H1 (cell line): Measurements from ENCODE around the gene PPBP. TPM values are rescaled to one million over a fixed set of nuclear protein-coding genes. Genes with fewer than 3 reads are reported as not detected.

Experiments
- CTCF ChIA-PET: fragments of 300-600 bp; sonication (Branson Sonifier 250); formaldehyde crosslinking; loops from one replicate; lab custom pipeline; 2021; ENCODE audit not compliant: partially characterized antibody; lab: Charles Lee
- POLR2A ChIA-PET: fragments of 300-600 bp; sonication (Branson Sonifier 250); formaldehyde crosslinking; loops from one replicate; lab custom pipeline; 2021; ENCODE audit warnings: inconsistent platforms; ENCODE audit not compliant: partially characterized antibody; lab: Charles Lee
- DNase-seq, 2 experiments: peaks; one replicate each; pipeline versions ENCODE4 v3.0.0 to v3.0.0-alpha.2; 2010 to 2022; ENCODE audit warnings: low spot score in 2 of 2, low read depth in 1 of 2, mixed read lengths in 1 of 2
- FAIRE-seq: peaks from 2 replicates; lab custom pipeline; 2011; peaks lifted over from hg19 to GRCh38; lab: Jason Lieb, UNC
- H2AFZ ChIP-seq: 2 replicates; pipeline ENCODE4 v1.8.1; 2012; ENCODE audit warnings: low read length, inconsistent platforms
- H2AK5ac ChIP-seq: 2 replicates; pipeline ENCODE4 v1.6.1; 2013; ENCODE audit warnings: low read depth, low read length
- H2BK120ac ChIP-seq: replicated peaks from 2 replicates; pipeline ENCODE3; 2013; ENCODE audit warnings: low read depth, low read length, inconsistent platforms
- H2BK12ac ChIP-seq: 2 replicates; pipeline ENCODE4 v1.6.1; 2013; ENCODE audit warnings: low read depth, low read length
- H2BK15ac ChIP-seq: 2 replicates; pipeline ENCODE4 v1.6.1; 2013; ENCODE audit warnings: low read length
- H2BK20ac ChIP-seq: 2 replicates; pipeline ENCODE4 v1.6.1; 2013; ENCODE audit warnings: low read length
- H2BK5ac ChIP-seq: 2 replicates; pipeline ENCODE4 v1.6.1; 2013; ENCODE audit warnings: low read depth, low read length
- H3K14ac ChIP-seq: 2 replicates; pipeline ENCODE4 v1.6.1; 2013; ENCODE audit warnings: inconsistent platforms; ENCODE audit not compliant: insufficient read length
- H3K18ac ChIP-seq: 2 replicates; pipeline ENCODE4 v1.6.1; 2013; ENCODE audit warnings: low read length; ENCODE audit errors: extremely low read depth
- H3K23ac ChIP-seq: 2 replicates; pipeline ENCODE4 v1.6.1; 2013; ENCODE audit warnings: inconsistent platforms; ENCODE audit not compliant: insufficient read length
- H3K23me2 ChIP-seq: 2 replicates; pipeline ENCODE4 v1.6.1; 2013; ENCODE audit warnings: low read depth, low read length
- H3K27ac ChIP-seq: 2 replicates; pipeline ENCODE4 v1.6.1; 2011; ENCODE audit warnings: low read depth, low read length, inconsistent platforms
- H3K27me3 ChIP-seq, 4 experiments: replicated peaks in 1 of 4; 1 replicate in 1 of 4; 2 replicates in 3 of 4; pipeline versions ENCODE4 v1.6.1 to v1.8.1; 2011 to 2013; ENCODE audit warnings: low read length in 3 of 4, mild to moderate bottlenecking in 3 of 4, inconsistent platforms in 2 of 4, mixed read lengths in 2 of 4, moderate library complexity in 1 of 4; ENCODE audit not compliant: control insufficient read depth in 3 of 4, insufficient read depth in 3 of 4; ENCODE audit errors: extremely low read depth in 1 of 4
- H3K36me3 ChIP-seq, 4 experiments: 2 replicates each; pipeline versions ENCODE4 v1.6.1 to v1.8.1; 2011 to 2013; ENCODE audit warnings: mild to moderate bottlenecking in 4 of 4, low read length in 3 of 4, moderate library complexity in 2 of 4, control low read depth in 1 of 4, inconsistent platforms in 1 of 4; ENCODE audit not compliant: insufficient read depth in 4 of 4, control insufficient read depth in 2 of 4
- H3K4ac ChIP-seq: replicated peaks from 2 replicates; pipeline ENCODE3; 2013; ENCODE audit warnings: low read length, low read depth, mixed read lengths, inconsistent platforms; ENCODE audit not compliant: insufficient read length
- H3K4me1 ChIP-seq, 4 experiments: replicated peaks in 1 of 4; 1 replicate in 1 of 4; 2 replicates in 3 of 4; pipeline versions ENCODE4 v1.6.1 to v1.8.1; 2011 to 2013; ENCODE audit warnings: low read length in 3 of 4, inconsistent platforms in 2 of 4, mixed read lengths in 1 of 4; ENCODE audit not compliant: insufficient read depth in 4 of 4, control insufficient read depth in 3 of 4
- H3K4me2 ChIP-seq, 2 experiments: 2 replicates each; pipeline versions ENCODE4 v1.6.1 to v1.8.1; 2011 to 2013; ENCODE audit warnings: low read depth in 2 of 2, low read length in 2 of 2, control low read depth in 1 of 2, inconsistent platforms in 1 of 2, mild to moderate bottlenecking in 1 of 2; ENCODE audit not compliant: insufficient read depth in 1 of 2
- H3K4me3 ChIP-seq, 4 experiments: fragments of 200-600, 300-600 bp in 1 of 4; sonication (generic), shearing (Covaris generic), sonication (Bioruptor Twin) in 1 of 4; 2 replicates each; pipeline versions ENCODE4 v1.5.1 to v1.8.1; 2011 to 2016; ENCODE audit warnings: low read length in 4 of 4, low read depth in 3 of 4, control low read depth in 2 of 4, inconsistent platforms in 2 of 4, mild to moderate bottlenecking in 2 of 4, mixed read lengths in 1 of 4, moderate library complexity in 1 of 4; ENCODE audit not compliant: insufficient read depth in 2 of 4; ENCODE audit errors: extremely low read depth in 1 of 4
- H3K56ac ChIP-seq: replicated peaks from 2 replicates; pipeline ENCODE3; 2013; ENCODE audit warnings: low read depth, mild to moderate bottlenecking, mixed read lengths, low read length, inconsistent platforms; ENCODE audit not compliant: insufficient read length
- H3K79me1 ChIP-seq: 2 replicates; pipeline ENCODE4 v1.6.1; 2013; ENCODE audit warnings: low read depth, low read length, control low read depth
- H3K79me2 ChIP-seq, 2 experiments: 2 replicates each; pipeline versions ENCODE4 v1.6.1 to v1.8.1; 2012 to 2013; ENCODE audit warnings: low read length in 2 of 2, mild to moderate bottlenecking in 2 of 2, inconsistent platforms in 1 of 2; ENCODE audit not compliant: insufficient read depth in 2 of 2, control insufficient read depth in 1 of 2
- H3K9ac ChIP-seq, 4 experiments: replicated peaks in 1 of 4; 1 replicate in 1 of 4; 2 replicates in 3 of 4; pipeline versions ENCODE4 v1.6.1 to v1.8.1; 2011 to 2013; ENCODE audit warnings: low read depth in 3 of 4, low read length in 3 of 4, control low read depth in 2 of 4, mild to moderate bottlenecking in 2 of 4, moderate library complexity in 2 of 4, inconsistent platforms in 1 of 4; ENCODE audit errors: extremely low read depth in 1 of 4
- H3K9me3 ChIP-seq, 2 experiments: 2 replicates each; pipeline versions ENCODE4 v1.6.1 to v1.8.1; 2012 to 2013; ENCODE audit warnings: mild to moderate bottlenecking in 2 of 2, moderate library complexity in 2 of 2, control low read depth in 1 of 2, inconsistent platforms in 1 of 2, low read depth in 1 of 2, low read length in 1 of 2, mixed read lengths in 1 of 2; ENCODE audit not compliant: insufficient read depth in 2 of 2
- H4K20me1 ChIP-seq, 2 experiments: replicated peaks in 1 of 2; 2 replicates each; pipeline versions ENCODE3 to v1.8.1; 2011 to 2013; ENCODE audit warnings: inconsistent platforms in 2 of 2, low read length in 2 of 2, mild to moderate bottlenecking in 1 of 2; ENCODE audit not compliant: insufficient read depth in 2 of 2, control insufficient read depth in 1 of 2
- H4K5ac ChIP-seq: 2 replicates; pipeline ENCODE4 v1.6.1; 2013; ENCODE audit warnings: low read length, low read depth, mixed read lengths, inconsistent platforms; ENCODE audit not compliant: insufficient read length
- H4K8ac ChIP-seq: 2 replicates; pipeline ENCODE4 v1.8.0; 2013; ENCODE audit warnings: mild to moderate bottlenecking, moderate library complexity, low read length, inconsistent platforms; ENCODE audit not compliant: insufficient read depth; ENCODE audit errors: extremely low read depth
- H4K91ac ChIP-seq: replicated peaks from 2 replicates; pipeline ENCODE3; 2013; ENCODE audit warnings: low read length, mixed read lengths, inconsistent platforms; ENCODE audit not compliant: insufficient read length
- ASH2L ChIP-seq: fragments of 200-600, 300-600 bp; sonication (generic); IDR thresholded peaks from one replicate; pipeline ENCODE4 v1.7.1; 2017; ENCODE audit warnings: low read length
- CTCF ChIP-seq, 3 experiments: IDR thresholded peaks; 1 replicate in 2 of 3; 2 replicates in 1 of 3; pipeline versions ENCODE4 v1.5.1 to v1.6.1; 2011; ENCODE audit warnings: low read length in 3 of 3, mild to moderate bottlenecking in 3 of 3, inconsistent platforms in 2 of 3, low read depth in 1 of 3, moderate library complexity in 1 of 3; ENCODE audit not compliant: insufficient read depth in 1 of 3; ENCODE audit errors: control extremely low read depth in 1 of 3
- MAX ChIP-seq: IDR thresholded peaks from 2 replicates; pipeline ENCODE4 v1.6.1; 2012; ENCODE audit warnings: inconsistent platforms
- SIN3A ChIP-seq, 2 experiments: IDR thresholded peaks in 1 of 2; conservative IDR thresholded peaks in 1 of 2; 2 replicates each; pipeline ENCODE4 v1.6.1; 2011 to 2012; ENCODE audit warnings: low read length in 2 of 2, improper control_type of control experiment in 1 of 2, low read depth in 1 of 2, mild to moderate bottlenecking in 1 of 2
- SP2 ChIP-seq: IDR thresholded peaks from 2 replicates; pipeline ENCODE4 v1.6.1; 2012; ENCODE audit warnings: mild to moderate bottlenecking, low read length, inconsistent platforms
- TAF7 ChIP-seq: optimal IDR thresholded peaks from 2 replicates; pipeline ENCODE3; 2011; ENCODE audit warnings: low read depth, mild to moderate bottlenecking, inconsistent platforms, low read length, moderate library complexity, borderline replicate concordance
- WGBS, 2 experiments: shearing (Covaris generic) in 1 of 2; methylation state at CpG; one replicate each; pipeline versions ENCODE4 v1.1.6 to v1.1.7; 2013 to 2015; ENCODE audit warnings: low lambda C conversion rate in 2 of 2, mixed read lengths in 2 of 2, inconsistent platforms in 1 of 2, low coverage in 1 of 2, missing lambda C conversion rate in 1 of 2; ENCODE audit not compliant: insufficient replicate concordance in 2 of 2, insufficient coverage in 1 of 2, insufficient read length in 1 of 2; ENCODE audit errors: extremely low coverage in 1 of 2, missing lambda C conversion rate in 1 of 2; 5-methylcytosine and 5-hydroxymethylcytosine counted together
- polyA plus RNA-seq, 7 experiments: library from polyadenylated mRNA; depleted of rRNA in 3 of 7; stranded (reverse) in 5 of 7; unstranded in 2 of 7; fragments of >200 nt in 5 of 7; fragments of 200-250 nt in 2 of 7; gene quantifications; 1 replicate in 5 of 7; 2 replicates in 1 of 7; 4 replicates in 1 of 7; pipeline versions ENCODE4 v1.2.1 to v1.2.3, GENCODE V29; 2011 to 2013; ENCODE audit warnings: missing spikeins in 2 of 7, mixed read lengths in 2 of 7
- total RNA-seq: library from RNA; stranded (reverse); fragmentation: NEBNext Ultra II Directional; extraction: Animal tissue kit (Norgen Biotek cat#: 25700); gene quantifications from 2 replicates; pipeline ENCODE4 v1.2.1, GENCODE V29; 2021
- TF ChIP-seq, protein P1 (sequence below): IDR thresholded peaks from 2 replicates; pipeline ENCODE4 v1.6.1; 2012; ENCODE audit warnings: inconsistent platforms

The PPBP gene
- total and polyA plus RNA-seq, 2 of the 8 experiments (the other 6 are each of a cell fraction or from before 2014, with no cell fraction given), result 0.18 to 0.43 TPM

- Histone ChIP-seq H2BK20ac (no peak overlapping the region), H3K9ac (no peak overlapping the region)
- 92% methylated on average over 5 of the region's 5 CpGs; no CpG with 5 or more reads in 1 of the 2 experiments for WGBS, 2 experiments
These were observed 1.9 kb upstream of the PPBP start for GRCh38 chr4:73989928-73990327.

More at GRCh38 chr4:73989928-73990327, 1.9 kb upstream of the PPBP start:
- H3K27ac ChIP-seq, result no peak overlapping the region
- POLR2A ChIA-PET, result interaction anchor here (1.3 kb wide), 1 partner anchor 9 kb away, joined by 3 read pairs; the partner anchor contains the start of gene CXCL5
- no peak overlapping the region for H2AK5ac ChIP-seq
- TF ChIP-seq SIN3A (conservative IDR thresholded peaks at IDR 0.05 in 1 of 2, IDR thresholded peaks at IDR 0.05 in 1 of 2; ENCODE audit: low read depth in 1 of 2, low read length in 2 of 2) (no peak), ASH2L (no peak), SP2 (no peak), MAX (no peak), CTCF (IDR thresholded peaks at IDR 0.05; ENCODE audit: control extremely low read depth in 1 of 3, insufficient read depth in 1 of 3, low read depth in 1 of 3, low read length in 3 of 3) (no peak), TAF7 (no peak)
- TF ChIP-seq, protein P1, sequence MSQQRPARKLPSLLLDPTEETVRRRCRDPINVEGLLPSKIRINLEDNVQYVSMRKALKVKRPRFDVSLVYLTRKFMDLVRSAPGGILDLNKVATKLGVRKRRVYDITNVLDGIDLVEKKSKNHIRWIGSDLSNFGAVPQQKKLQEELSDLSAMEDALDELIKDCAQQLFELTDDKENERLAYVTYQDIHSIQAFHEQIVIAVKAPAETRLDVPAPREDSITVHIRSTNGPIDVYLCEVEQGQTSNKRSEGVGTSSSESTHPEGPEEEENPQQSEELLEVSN, result no peak
- TF ChIP-seq, all 59 proteins: peak for 0
- Histone ChIP-seq H3K79me1 (no peaks in the 10 kb centered on the region), H3K23me2 (no peaks in the 10 kb centered on the region), H2BK15ac (no peak overlapping the region), H3K36me3 (no peaks in the 10 kb centered on the region; a peak in 1 of 8 replicates), H3K4me1 (peaks cover 0 to 9% (median 1%) of the 10 kb centered on the region in 4 experiments; a peak in 2 of 7 replicates), H2BK120ac (no peak overlapping the region), H3K18ac (no peak overlapping the region), H3K27me3 (no peaks in the 10 kb centered on the region), H3K56ac (no peak overlapping the region), H3K4me3 (no peak overlapping the region), H3K4me2 (no peak overlapping the region), H3K79me2 (no peaks in the 10 kb centered on the region), H2BK5ac (no peak overlapping the region), H2AFZ (no peak overlapping the region), H3K4ac (no peak overlapping the region), H4K20me1 (no peaks in the 10 kb centered on the region), H2BK12ac (no peak overlapping the region), H3K9me3 (no peaks in the 10 kb centered on the region), H3K23ac (no peak overlapping the region), H4K91ac (no peak overlapping the region), H4K5ac (no peak overlapping the region), H3K14ac (no peak overlapping the region), H4K8ac (no peak overlapping the region)
- FAIRE-seq, result peak; percentile 42
- CTCF ChIA-PET, result interaction anchor here (1.3 kb wide), 1 partner anchor 27 kb away, joined by 3 read pairs; no protein-coding TSS in a partner anchor
- no peak for DNase-seq
